C4-2B (cell line): ENCODE data around the gene PTS.

Experiments
- CTCF ChIP-seq: fragments of 450-650 bp; conservative IDR thresholded peaks from 2 replicates; pipeline ENCODE4 v1.5.1; 2017; ENCODE audit warnings: mild to moderate bottlenecking
- ZFX ChIP-seq: fragments of 450-650 bp; IDR thresholded peaks from 2 replicates; pipeline ENCODE4 v1.6.1; 2017

GRCh38 chr11:112231952-112232351 lies 5.7 kb downstream of the PTS start:
- TF ChIP-seq CTCF (no peak), ZFX (no peak)
